GM12873 (cell line): ENCODE data around the gene ETV1.

Source experiments
- CTCF ChIP-seq: IDR thresholded peaks from 2 replicates; pipeline ENCODE4 v1.5.1; 2012; ENCODE audit warnings: low read depth, mild to moderate bottlenecking, moderate library complexity, low read length, control low read depth; ENCODE audit not compliant: insufficient read depth; ENCODE audit errors: missing control alignments

ETV1 gene

GRCh38 chr7:14016950-14017349 is 27.5 kb upstream of the ETV1 start:
- no peak for TF ChIP-seq CTCF

GRCh38 chr7:14013898-14014297 is 24.4 kb upstream of the ETV1 start:
- no peak for TF ChIP-seq CTCF

GRCh38 chr7:14009453-14010418 is 20.3 kb upstream of the ETV1 start:
- TF ChIP-seq CTCF = no peak

- no peak for TF ChIP-seq CTCF
These were observed 11.7 kb upstream of the ETV1 start for GRCh38 chr7:14001139-14001538.

- TF ChIP-seq CTCF = no peak
These were observed 10.8 kb upstream of the ETV1 start for GRCh38 chr7:14000247-14000646.

- no peak for TF ChIP-seq CTCF
These were observed 9.4 kb upstream of the ETV1 start for GRCh38 chr7:13998866-13999265.

- no peak for TF ChIP-seq CTCF
These were observed 3.1 kb upstream of the ETV1 start for GRCh38 chr7:13992596-13992964.
